K562 (cell line): ENCODE measurements around the gene TRAPPC4. TPM values are rescaled to one million over a fixed set of nuclear protein-coding genes. Genes with fewer than 3 reads are reported as not detected.

Source experiments
- BHLHE40 ChIP-seq: IDR thresholded peaks from 2 replicates; pipeline ENCODE4 v1.6.1; 2011; ENCODE audit warnings: low read length, improper control_type of control experiment
- BRD9 ChIP-seq: fragments of 450-650 bp; IDR thresholded peaks from 2 replicates; pipeline ENCODE4 v1.6.1; 2018; ENCODE audit warnings: low read depth; ENCODE audit not compliant: partially characterized antibody
- ETV5 ChIP-seq: sonication (generic); formaldehyde crosslinking; IDR thresholded peaks from 2 replicates; pipeline ENCODE4 v1.4.0; 2020; ENCODE audit warnings: low read depth, mild to moderate bottlenecking, missing genetic modification reagents
- HDAC2 ChIP-seq: fragments of 450-650 bp; IDR thresholded peaks from 2 replicates; pipeline ENCODE4 v1.6.1; 2016; ENCODE audit warnings: mild to moderate bottlenecking
- L3MBTL2 ChIP-seq: fragments of 450-650 bp; IDR thresholded peaks from 2 replicates; pipeline ENCODE4 v1.6.1; 2016; ENCODE audit warnings: mild to moderate bottlenecking, moderate library complexity
- RBM34 ChIP-seq: fragments of 200-400 bp; formaldehyde crosslinking; IDR thresholded peaks from 2 replicates; pipeline ENCODE4 v1.6.1; 2018; ENCODE audit warnings: low read length, borderline replicate concordance; ENCODE audit not compliant: insufficient read depth
- SAP30 ChIP-seq: fragments of 200-600 bp; sonication (generic); IDR thresholded peaks from 2 replicates; pipeline ENCODE4 v1.6.1; 2012; ENCODE audit warnings: borderline replicate concordance, low read depth, mild to moderate bottlenecking, moderate library complexity, low read length, control low read depth, inconsistent platforms; ENCODE audit not compliant: insufficient read depth, poor library complexity, severe bottlenecking
- SIN3B ChIP-seq: fragments of 450-650 bp; IDR thresholded peaks from 2 replicates; pipeline ENCODE4 v1.6.1; 2017; ENCODE audit warnings: low read depth, mild to moderate bottlenecking, moderate library complexity
- SMARCA4 ChIP-seq: fragments of 450-650 bp; IDR thresholded peaks from 2 replicates; pipeline ENCODE4 v1.6.1; 2016
- SMARCE1 ChIP-seq: fragments of 450-650 bp; IDR thresholded peaks from 2 replicates; pipeline ENCODE4 v1.7.1; 2016; ENCODE audit warnings: mild to moderate bottlenecking
- SPI1 ChIP-seq: IDR thresholded peaks from 2 replicates; pipeline ENCODE4 v1.6.1; 2011; ENCODE audit warnings: low read depth, low read length, control low read depth, borderline replicate concordance
- XRCC4 ChIP-seq: IDR thresholded peaks from one replicate; pipeline ENCODE4 v1.6.1; 2011; ENCODE audit not compliant: insufficient read depth, insufficient read length; ENCODE audit errors: extremely low read depth
- ZC3H11A ChIP-seq: IDR thresholded peaks from 2 replicates; pipeline ENCODE4 v1.6.1; 2012; ENCODE audit warnings: low read depth, low read length, improper control_type of control experiment
- ZNF316 ChIP-seq: fragments of 450-650 bp; IDR thresholded peaks from 2 replicates; pipeline ENCODE4 v1.6.1; 2016
- ZNF511 ChIP-seq: sonication (generic); formaldehyde crosslinking; IDR thresholded peaks from 2 replicates; pipeline ENCODE4 v1.8.0; 2022; ENCODE audit warnings: mild to moderate bottlenecking, missing genetic modification reagents
- polyA plus RNA-seq, 8 experiments: library from polyadenylated mRNA; depleted of rRNA in 4 of 8; stranded (reverse) in 5 of 8; unstranded in 3 of 8; fragments of >200 nt; fragmentation: Nextera tagmentation in 2 of 8; fragmentation: Illumina TruSeq in 1 of 8; extraction: Ambion mirVana in 2 of 8; extraction: Trizol in 1 of 8; gene quantifications; 2 replicates each; pipeline versions ENCODE4 v1.2.1 to v1.2.3, GENCODE V29; 2011 to 2014; ENCODE audit warnings: inconsistent platforms in 1 of 8, missing spikeins in 1 of 8
- total RNA-seq, 7 experiments: library from RNA; depleted of rRNA in 6 of 7; stranded (reverse); fragments of >200 nt in 6 of 7; fragmentation: Illumina TruSeq in 2 of 7; extraction: Trizol in 2 of 7; gene quantifications; 2 replicates each; pipeline versions ENCODE4 v1.2.1 to v1.2.3, GENCODE V29; 2011 to 2021; ENCODE audit warnings: low replicate concordance in 1 of 7
- TF ChIP-seq, protein P1 (sequence below), 2 experiments: IDR thresholded peaks; 2 replicates each; pipeline ENCODE4 v1.6.1; 2011; ENCODE audit warnings: borderline replicate concordance in 1 of 2, control low read depth in 1 of 2, low read depth in 1 of 2, low read length in 1 of 2, mild to moderate bottlenecking in 1 of 2, mixed read lengths in 1 of 2, moderate library complexity in 1 of 2; ENCODE audit not compliant: insufficient read depth in 1 of 2, insufficient read length in 1 of 2, poor library complexity in 1 of 2, severe bottlenecking in 1 of 2; ENCODE audit errors: extremely low read depth in 1 of 2
- TF ChIP-seq, protein P2 (sequence below): fragments of 250-450 bp; sonication (Bioruptor Pico); IDR thresholded peaks from 2 replicates; pipeline ENCODE4 v1.4.0; 2020; ENCODE audit warnings: mild to moderate bottlenecking, moderate library complexity
- TF ChIP-seq, protein P3 (sequence below): IDR thresholded peaks from 2 replicates; pipeline ENCODE4 v1.6.1; 2011; ENCODE audit warnings: borderline replicate concordance, low read depth, mild to moderate bottlenecking, moderate library complexity, low read length; ENCODE audit not compliant: insufficient read depth, poor library complexity, severe bottlenecking

The TRAPPC4 gene
- total and polyA plus RNA-seq, 9 of the 15 experiments (the other 6 are each of a cell fraction or from before 2014, with no cell fraction given) = 121 to 524 (median 142) TPM

DNA sequence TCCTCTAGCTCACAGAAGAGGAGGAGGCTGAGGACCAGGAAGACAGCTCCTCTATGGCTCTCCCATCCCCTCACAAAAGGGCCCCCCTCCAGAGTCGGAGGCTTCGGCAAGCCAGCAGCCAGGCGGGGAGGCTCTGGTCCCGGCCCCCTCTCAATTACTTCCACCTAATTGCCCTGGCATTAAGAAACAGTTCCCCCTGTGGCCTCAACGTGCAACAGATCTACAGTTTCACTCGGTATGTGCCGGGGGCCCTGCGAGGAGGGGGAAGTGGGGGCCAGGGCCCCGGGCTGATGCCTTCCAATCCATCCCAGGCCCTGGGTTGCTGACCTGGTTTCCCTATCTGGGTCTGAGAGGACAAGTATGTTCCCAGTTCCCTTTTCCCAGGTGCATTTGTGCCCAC, 39.1 kb upstream of the TRAPPC4 start (continued):
- no peak for TF ChIP-seq ZC3H11A
- TF ChIP-seq, protein P1, sequence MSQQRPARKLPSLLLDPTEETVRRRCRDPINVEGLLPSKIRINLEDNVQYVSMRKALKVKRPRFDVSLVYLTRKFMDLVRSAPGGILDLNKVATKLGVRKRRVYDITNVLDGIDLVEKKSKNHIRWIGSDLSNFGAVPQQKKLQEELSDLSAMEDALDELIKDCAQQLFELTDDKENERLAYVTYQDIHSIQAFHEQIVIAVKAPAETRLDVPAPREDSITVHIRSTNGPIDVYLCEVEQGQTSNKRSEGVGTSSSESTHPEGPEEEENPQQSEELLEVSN (IDR thresholded peaks at IDR 0.05; ENCODE audit: borderline replicate concordance in 1 of 2, extremely low read depth in 1 of 2, insufficient read depth in 1 of 2, insufficient read length in 1 of 2, low read depth in 1 of 2, low read length in 1 of 2, poor library complexity in 1 of 2, severe bottlenecking in 1 of 2) = no peak
- TF ChIP-seq SAP30 = no peak
- no peak for TF ChIP-seq RBM34
- TF ChIP-seq ZNF316 = no peak
- no peak for TF ChIP-seq ETV5
- TF ChIP-seq SIN3B = no peak
- TF ChIP-seq ZNF511 = 0 out of 2 replicates have a peak, but pooled peaks have one; percentile 8
- no peak for TF ChIP-seq HDAC2
- 0 out of 2 replicates have a peak, but pooled peaks have one; percentile 16 for TF ChIP-seq SMARCE1
- 0 out of 2 replicates have a peak, but pooled peaks have one; percentile 3 for TF ChIP-seq SPI1
- no peak for TF ChIP-seq L3MBTL2
- TF ChIP-seq XRCC4 = no peak
- TF ChIP-seq, protein P2, sequence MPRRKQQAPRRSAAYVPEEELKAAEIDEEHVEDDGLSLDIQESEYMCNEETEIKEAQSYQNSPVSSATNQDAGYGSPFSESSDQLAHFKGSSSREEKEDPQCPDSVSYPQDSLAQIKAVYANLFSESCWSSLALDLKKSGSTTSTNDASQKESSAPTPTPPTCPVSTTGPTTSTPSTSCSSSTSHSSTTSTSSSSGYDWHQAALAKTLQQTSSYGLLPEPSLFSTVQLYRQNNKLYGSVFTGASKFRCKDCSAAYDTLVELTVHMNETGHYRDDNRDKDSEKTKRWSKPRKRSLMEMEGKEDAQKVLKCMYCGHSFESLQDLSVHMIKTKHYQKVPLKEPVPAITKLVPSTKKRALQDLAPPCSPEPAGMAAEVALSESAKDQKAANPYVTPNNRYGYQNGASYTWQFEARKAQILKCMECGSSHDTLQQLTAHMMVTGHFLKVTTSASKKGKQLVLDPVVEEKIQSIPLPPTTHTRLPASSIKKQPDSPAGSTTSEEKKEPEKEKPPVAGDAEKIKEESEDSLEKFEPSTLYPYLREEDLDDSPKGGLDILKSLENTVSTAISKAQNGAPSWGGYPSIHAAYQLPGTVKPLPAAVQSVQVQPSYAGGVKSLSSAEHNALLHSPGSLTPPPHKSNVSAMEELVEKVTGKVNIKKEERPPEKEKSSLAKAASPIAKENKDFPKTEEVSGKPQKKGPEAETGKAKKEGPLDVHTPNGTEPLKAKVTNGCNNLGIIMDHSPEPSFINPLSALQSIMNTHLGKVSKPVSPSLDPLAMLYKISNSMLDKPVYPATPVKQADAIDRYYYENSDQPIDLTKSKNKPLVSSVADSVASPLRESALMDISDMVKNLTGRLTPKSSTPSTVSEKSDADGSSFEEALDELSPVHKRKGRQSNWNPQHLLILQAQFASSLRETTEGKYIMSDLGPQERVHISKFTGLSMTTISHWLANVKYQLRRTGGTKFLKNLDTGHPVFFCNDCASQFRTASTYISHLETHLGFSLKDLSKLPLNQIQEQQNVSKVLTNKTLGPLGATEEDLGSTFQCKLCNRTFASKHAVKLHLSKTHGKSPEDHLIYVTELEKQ (CRISPR knock-in tag) = no peak
- no peak for TF ChIP-seq BHLHE40
- TF ChIP-seq BRD9 = no peak
- 0 out of 2 replicates have a peak, but pooled peaks have one; percentile 34 for TF ChIP-seq SMARCA4
- TF ChIP-seq, protein P3, sequence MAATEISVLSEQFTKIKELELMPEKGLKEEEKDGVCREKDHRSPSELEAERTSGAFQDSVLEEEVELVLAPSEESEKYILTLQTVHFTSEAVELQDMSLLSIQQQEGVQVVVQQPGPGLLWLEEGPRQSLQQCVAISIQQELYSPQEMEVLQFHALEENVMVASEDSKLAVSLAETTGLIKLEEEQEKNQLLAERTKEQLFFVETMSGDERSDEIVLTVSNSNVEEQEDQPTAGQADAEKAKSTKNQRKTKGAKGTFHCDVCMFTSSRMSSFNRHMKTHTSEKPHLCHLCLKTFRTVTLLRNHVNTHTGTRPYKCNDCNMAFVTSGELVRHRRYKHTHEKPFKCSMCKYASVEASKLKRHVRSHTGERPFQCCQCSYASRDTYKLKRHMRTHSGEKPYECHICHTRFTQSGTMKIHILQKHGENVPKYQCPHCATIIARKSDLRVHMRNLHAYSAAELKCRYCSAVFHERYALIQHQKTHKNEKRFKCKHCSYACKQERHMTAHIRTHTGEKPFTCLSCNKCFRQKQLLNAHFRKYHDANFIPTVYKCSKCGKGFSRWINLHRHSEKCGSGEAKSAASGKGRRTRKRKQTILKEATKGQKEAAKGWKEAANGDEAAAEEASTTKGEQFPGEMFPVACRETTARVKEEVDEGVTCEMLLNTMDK = peak; percentile 54
